ENCODE data around the gene NAAA. TPM values are rescaled to one million over a fixed set of nuclear protein-coding genes. Genes with fewer than 3 reads are reported as not detected.
"Not testable (repeated sequence)": the region's sequence is repeated elsewhere in the genome, so short reads cannot be mapped to it uniquely, and the experiment has no call there.

NAAA gene
- total RNA-seq, 1 experiment from 2014 or later = 48.6 TPM

DNA sequence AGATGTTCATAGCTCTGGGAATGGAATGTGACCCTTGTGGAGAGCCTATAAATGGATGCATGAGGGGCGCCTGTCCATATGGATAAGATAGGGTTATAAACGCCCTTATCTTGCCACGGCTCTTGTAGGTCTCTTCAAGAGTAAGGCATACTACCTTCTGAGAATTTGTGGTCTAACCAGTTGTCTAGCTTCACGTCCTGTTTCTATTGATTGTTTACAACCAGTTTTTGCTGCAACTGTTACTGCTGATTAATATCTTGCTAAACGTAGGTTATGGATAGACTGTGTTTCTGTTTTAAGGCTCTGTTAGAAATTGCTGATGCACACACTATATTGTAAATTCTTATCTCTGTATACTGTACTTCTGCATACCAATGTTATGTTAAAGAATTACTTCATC lies 14.0 kb upstream of the NAAA start:
- intact Hi-C loops (cut with micrococcal nuclease) = not testable (repeated sequence)

DNA sequence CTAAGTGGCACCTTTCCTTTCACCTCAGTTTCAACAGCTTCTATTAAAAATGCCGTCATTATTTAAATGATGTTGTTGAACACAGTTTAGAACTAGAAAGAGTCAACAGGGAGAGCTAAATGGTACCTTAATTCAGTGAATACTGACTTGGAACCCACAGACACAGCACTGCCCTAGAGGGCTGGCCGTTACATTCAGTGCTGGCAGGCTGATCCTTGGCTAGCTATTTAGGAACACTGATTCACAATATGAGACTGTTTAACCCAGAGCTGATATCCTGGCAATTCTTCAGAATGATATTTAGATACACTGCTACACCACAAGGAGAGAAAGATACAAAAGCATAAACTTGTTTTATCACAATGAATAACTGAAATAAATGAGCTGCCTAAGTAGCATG lies 12.7 kb upstream of the NAAA start:
- peaks cover 40% of the 10 kb centered on the region for H3K36me3 ChIP-seq (ENCODE audit: low read depth, low read length)
- no TSS peak for BruUV-seq (replicated peaks)

More for the DNA sequence above, 14.0 kb upstream of the NAAA start:
- H4K20me1 ChIP-seq (ENCODE audit: low read length); H3K9me2 ChIP-seq (replicated peaks; ENCODE audit: low read length); DNase-seq; H3K4me3 ChIP-seq (ENCODE audit: low read length); H3K9me3 ChIP-seq (ENCODE audit: low read length); CTCF ChIA-PET; POLR2A ChIA-PET (ENCODE audit: unreplicated experiment); H3K27ac ChIP-seq (ENCODE audit: low read length); H3K27me3 ChIP-seq (ENCODE audit: low read length); BruUV-seq (replicated peaks); H3K9ac ChIP-seq (ENCODE audit: low read length); H3K4me2 ChIP-seq (ENCODE audit: low read length); ATAC-seq; H2AFZ ChIP-seq (ENCODE audit: low read length); H3F3A ChIP-seq (ENCODE audit: low read length, unreplicated experiment); H3K4me1 ChIP-seq (ENCODE audit: insufficient read depth, low read length); H3K79me2 ChIP-seq (ENCODE audit: low read length): not testable (repeated sequence)
- H3K36me3 ChIP-seq (ENCODE audit: low read depth, low read length) = peaks cover 39% of the 10 kb centered on the region

DNA sequence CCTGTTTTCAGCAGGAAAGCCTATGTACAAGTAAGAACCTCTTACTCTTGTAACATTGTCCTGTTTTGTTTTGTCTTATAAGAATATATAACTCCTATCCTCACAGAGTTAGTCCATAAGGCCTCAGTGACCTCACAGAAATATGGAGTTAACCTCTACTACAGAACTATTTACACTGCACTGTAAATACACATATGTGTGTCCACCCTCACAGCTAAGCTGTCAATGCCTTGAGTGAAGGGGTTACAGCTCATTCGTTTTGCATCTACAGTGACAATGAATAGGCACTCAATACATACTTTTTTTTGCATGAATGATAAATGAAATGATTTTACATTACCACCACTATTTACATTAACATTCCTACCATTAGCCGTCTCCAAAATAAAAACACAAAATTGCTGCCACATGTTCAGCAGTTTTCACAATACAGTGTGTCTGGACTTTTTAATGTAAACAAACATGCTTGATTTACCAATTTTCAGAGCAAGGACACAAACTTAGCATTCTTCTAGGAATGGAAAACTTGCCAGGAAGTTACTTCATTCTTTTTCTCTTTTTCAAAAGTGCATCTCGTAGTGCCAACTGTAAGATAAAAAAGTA lies 9.5 kb upstream of the NAAA start:
- Histone ChIP-seq H3K4me2 (ENCODE audit: low read length) (no peak overlapping the region), H3K79me2 (ENCODE audit: low read length) (no peaks in the 10 kb centered on the region), H3K27ac (ENCODE audit: low read length) (no peak overlapping the region), H2AFZ (ENCODE audit: low read length) (no peak overlapping the region), H3K4me1 (ENCODE audit: insufficient read depth, low read length) (no peaks in the 10 kb centered on the region), H4K20me1 (ENCODE audit: low read length) (no peaks in the 10 kb centered on the region), H3K4me3 (ENCODE audit: low read length) (no peak overlapping the region), H3K9me3 (ENCODE audit: low read length) (no peaks in the 10 kb centered on the region), H3K9me2 (replicated peaks; ENCODE audit: low read length) (no peaks in the 10 kb centered on the region), H3K27me3 (ENCODE audit: low read length) (no peaks in the 10 kb centered on the region), H3F3A (ENCODE audit: low read length, unreplicated experiment) (no peaks in the 10 kb centered on the region), H3K36me3 (ENCODE audit: low read depth, low read length) (peaks cover 36% of the 10 kb centered on the region), H3K9ac (ENCODE audit: low read length) (no peak overlapping the region)
- no peak for DNase-seq
- BruUV-seq (replicated peaks) = TSS peak; percentile 64
- ATAC-seq = no peak
- ChIA-PET POLR2A (ENCODE audit: unreplicated experiment) (no interaction called here), CTCF (no interaction called here)
- intact Hi-C loops (cut with micrococcal nuclease) = no loop called here
- no peak for TF ChIP-seq EZH2phosphoT487 (IDR thresholded peaks at IDR 0.05; ENCODE audit: borderline replicate concordance, low read length)
- no peak for TF ChIP-seq EZH2 (IDR thresholded peaks at IDR 0.05; ENCODE audit: low read length, unreplicated experiment)

More for the DNA sequence above, 12.7 kb upstream of the NAAA start:
- Histone ChIP-seq H3K4me3 (ENCODE audit: low read length) (no peak overlapping the region), H3K4me1 (ENCODE audit: insufficient read depth, low read length) (no peaks in the 10 kb centered on the region), H3K4me2 (ENCODE audit: low read length) (no peak overlapping the region), H3F3A (ENCODE audit: low read length, unreplicated experiment) (no peaks in the 10 kb centered on the region), H3K9ac (ENCODE audit: low read length) (no peak overlapping the region), H2AFZ (ENCODE audit: low read length) (no peak overlapping the region), H3K27me3 (ENCODE audit: low read length) (no peaks in the 10 kb centered on the region), H3K9me2 (replicated peaks; ENCODE audit: low read length) (no peaks in the 10 kb centered on the region), H3K9me3 (ENCODE audit: low read length) (no peaks in the 10 kb centered on the region), H4K20me1 (ENCODE audit: low read length) (no peaks in the 10 kb centered on the region), H3K27ac (ENCODE audit: low read length) (no peak overlapping the region), H3K79me2 (ENCODE audit: low read length) (no peaks in the 10 kb centered on the region)
- TF ChIP-seq EZH2phosphoT487 (IDR thresholded peaks at IDR 0.05; ENCODE audit: borderline replicate concordance, low read length) (no peak), EZH2 (IDR thresholded peaks at IDR 0.05; ENCODE audit: low read length, unreplicated experiment) (no peak)
- TF ChIP-seq, protein P1, sequence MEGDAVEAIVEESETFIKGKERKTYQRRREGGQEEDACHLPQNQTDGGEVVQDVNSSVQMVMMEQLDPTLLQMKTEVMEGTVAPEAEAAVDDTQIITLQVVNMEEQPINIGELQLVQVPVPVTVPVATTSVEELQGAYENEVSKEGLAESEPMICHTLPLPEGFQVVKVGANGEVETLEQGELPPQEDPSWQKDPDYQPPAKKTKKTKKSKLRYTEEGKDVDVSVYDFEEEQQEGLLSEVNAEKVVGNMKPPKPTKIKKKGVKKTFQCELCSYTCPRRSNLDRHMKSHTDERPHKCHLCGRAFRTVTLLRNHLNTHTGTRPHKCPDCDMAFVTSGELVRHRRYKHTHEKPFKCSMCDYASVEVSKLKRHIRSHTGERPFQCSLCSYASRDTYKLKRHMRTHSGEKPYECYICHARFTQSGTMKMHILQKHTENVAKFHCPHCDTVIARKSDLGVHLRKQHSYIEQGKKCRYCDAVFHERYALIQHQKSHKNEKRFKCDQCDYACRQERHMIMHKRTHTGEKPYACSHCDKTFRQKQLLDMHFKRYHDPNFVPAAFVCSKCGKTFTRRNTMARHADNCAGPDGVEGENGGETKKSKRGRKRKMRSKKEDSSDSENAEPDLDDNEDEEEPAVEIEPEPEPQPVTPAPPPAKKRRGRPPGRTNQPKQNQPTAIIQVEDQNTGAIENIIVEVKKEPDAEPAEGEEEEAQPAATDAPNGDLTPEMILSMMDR (conservative IDR thresholded peaks at IDR 0.05; ENCODE audit: low read depth, low read length) = no peak
- no peak for ATAC-seq
- POLR2A ChIA-PET (ENCODE audit: unreplicated experiment) = no interaction called here
- intact Hi-C loops (cut with micrococcal nuclease) = no loop called here
- CTCF ChIA-PET = no interaction called here
- DNase-seq = no peak
